H1 (cell line): ENCODE results near the gene CFL2. TPM values are rescaled to one million over a fixed set of nuclear protein-coding genes. Genes with fewer than 3 reads are reported as not detected.

Experiments
- CBX8 ChIP-seq: fragments of 300-800, 300-1000 bp; sonication (generic); IDR thresholded peaks from 2 replicates; pipeline ENCODE4 v1.7.1; 2016; ENCODE audit warnings: low read depth, low read length, borderline replicate concordance
- CHD1 ChIP-seq: IDR thresholded peaks from 2 replicates; pipeline ENCODE4 v1.6.1; 2012; ENCODE audit warnings: low read depth, low read length, improper control_type of control experiment
- POU5F1 ChIP-seq: IDR thresholded peaks from 2 replicates; pipeline ENCODE4 v1.6.1; 2011; ENCODE audit warnings: low read depth, mild to moderate bottlenecking, low read length, moderate library complexity
- RBBP5 ChIP-seq: IDR thresholded peaks from 2 replicates; pipeline ENCODE4 v1.7.1; 2012; ENCODE audit warnings: low read depth, mild to moderate bottlenecking, inconsistent platforms, low read length, moderate library complexity, borderline replicate concordance
- SIRT6 ChIP-seq: IDR thresholded peaks from one replicate; pipeline ENCODE4 v1.7.1; 2012; ENCODE audit warnings: low read length, inconsistent platforms
- SP1 ChIP-seq: IDR thresholded peaks from 2 replicates; pipeline ENCODE4 v1.6.1; 2011; ENCODE audit warnings: low read depth, low read length
- SUZ12 ChIP-seq: fragments of 200-600 bp; sonication (generic); IDR thresholded peaks from 2 replicates; pipeline ENCODE4 v1.6.1; 2012; ENCODE audit warnings: mild to moderate bottlenecking, inconsistent platforms, low read length, moderate library complexity, mixed read lengths
- ZNF274 ChIP-seq: IDR thresholded peaks from 2 replicates; pipeline ENCODE4 v1.7.0; 2012; ENCODE audit warnings: low read length, borderline replicate concordance; ENCODE audit errors: extremely low read depth
- polyA plus RNA-seq, 7 experiments: library from polyadenylated mRNA; depleted of rRNA in 3 of 7; stranded (reverse) in 5 of 7; unstranded in 2 of 7; fragments of >200 nt in 5 of 7; fragments of 200-250 nt in 2 of 7; gene quantifications; 1 replicate in 5 of 7; 2 replicates in 1 of 7; 4 replicates in 1 of 7; pipeline versions ENCODE4 v1.2.1 to v1.2.3, GENCODE V29; 2011 to 2013; ENCODE audit warnings: missing spikeins in 2 of 7, mixed read lengths in 2 of 7
- total RNA-seq: library from RNA; stranded (reverse); fragmentation: NEBNext Ultra II Directional; extraction: Animal tissue kit (Norgen Biotek cat#: 25700); gene quantifications from 2 replicates; pipeline ENCODE4 v1.2.1, GENCODE V29; 2021
- TF ChIP-seq, protein P1 (sequence below), 3 experiments: IDR thresholded peaks; 1 replicate in 2 of 3; 2 replicates in 1 of 3; pipeline versions ENCODE4 v1.5.1 to v1.6.1; 2011; ENCODE audit warnings: low read length in 3 of 3, mild to moderate bottlenecking in 3 of 3, inconsistent platforms in 2 of 3, low read depth in 1 of 3, moderate library complexity in 1 of 3; ENCODE audit not compliant: insufficient read depth in 1 of 3; ENCODE audit errors: control extremely low read depth in 1 of 3
- TF ChIP-seq, protein P2 (sequence below): IDR thresholded peaks from 2 replicates; pipeline ENCODE4 v1.6.1; 2012; ENCODE audit warnings: low read length, inconsistent platforms

The CFL2 gene
- total and polyA plus RNA-seq, 2 of the 8 experiments (the other 6 are each of a cell fraction or from before 2014, with no cell fraction given) = 9.7 to 20.5 TPM

DNA sequence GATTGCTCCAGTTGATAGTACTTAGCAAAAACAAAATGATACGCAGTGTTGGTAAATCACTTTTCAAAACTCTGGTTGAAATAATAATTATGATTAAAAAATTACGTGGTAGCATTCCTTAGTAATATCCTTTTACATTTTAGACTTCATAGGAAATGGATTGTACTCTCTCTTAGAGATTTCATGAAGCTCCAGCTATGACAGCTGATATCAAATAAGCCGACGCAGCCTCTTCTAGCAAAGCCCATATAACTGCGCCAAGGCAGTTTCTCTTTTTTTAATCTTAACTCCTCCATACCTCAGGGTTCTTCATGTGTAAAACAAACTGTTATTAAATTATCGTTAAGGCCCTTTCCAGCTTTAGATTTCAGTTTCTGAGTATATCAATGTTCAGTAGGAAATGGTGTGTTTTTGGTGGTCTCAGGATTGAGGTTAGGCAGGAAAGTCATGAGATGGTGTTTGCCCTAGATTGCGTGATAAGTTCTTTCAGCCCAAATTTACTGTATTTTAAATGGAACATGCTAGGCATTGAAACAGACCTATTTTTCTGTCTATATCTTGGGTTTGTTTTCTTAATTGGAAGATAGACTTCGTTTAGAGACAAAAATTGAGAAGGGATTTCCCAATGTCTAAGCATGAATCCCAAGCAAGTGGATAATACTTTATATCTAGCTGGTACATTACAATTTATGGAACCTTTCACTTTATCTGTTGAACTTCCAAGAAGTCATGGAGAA is 902 bp upstream of the CFL2 start (continued):
- TF ChIP-seq, protein P1, sequence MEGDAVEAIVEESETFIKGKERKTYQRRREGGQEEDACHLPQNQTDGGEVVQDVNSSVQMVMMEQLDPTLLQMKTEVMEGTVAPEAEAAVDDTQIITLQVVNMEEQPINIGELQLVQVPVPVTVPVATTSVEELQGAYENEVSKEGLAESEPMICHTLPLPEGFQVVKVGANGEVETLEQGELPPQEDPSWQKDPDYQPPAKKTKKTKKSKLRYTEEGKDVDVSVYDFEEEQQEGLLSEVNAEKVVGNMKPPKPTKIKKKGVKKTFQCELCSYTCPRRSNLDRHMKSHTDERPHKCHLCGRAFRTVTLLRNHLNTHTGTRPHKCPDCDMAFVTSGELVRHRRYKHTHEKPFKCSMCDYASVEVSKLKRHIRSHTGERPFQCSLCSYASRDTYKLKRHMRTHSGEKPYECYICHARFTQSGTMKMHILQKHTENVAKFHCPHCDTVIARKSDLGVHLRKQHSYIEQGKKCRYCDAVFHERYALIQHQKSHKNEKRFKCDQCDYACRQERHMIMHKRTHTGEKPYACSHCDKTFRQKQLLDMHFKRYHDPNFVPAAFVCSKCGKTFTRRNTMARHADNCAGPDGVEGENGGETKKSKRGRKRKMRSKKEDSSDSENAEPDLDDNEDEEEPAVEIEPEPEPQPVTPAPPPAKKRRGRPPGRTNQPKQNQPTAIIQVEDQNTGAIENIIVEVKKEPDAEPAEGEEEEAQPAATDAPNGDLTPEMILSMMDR (IDR thresholded peaks at IDR 0.05; ENCODE audit: control extremely low read depth in 1 of 3, insufficient read depth in 1 of 3, low read depth in 1 of 3, low read length in 3 of 3) = no peak
- TF ChIP-seq CBX8 (no peak), RBBP5 (no peak), SP1 (no peak), ZNF274 (no peak), CHD1 (no peak), SUZ12 (no peak), SIRT6 (no peak), POU5F1 (no peak)
- TF ChIP-seq, protein P2, sequence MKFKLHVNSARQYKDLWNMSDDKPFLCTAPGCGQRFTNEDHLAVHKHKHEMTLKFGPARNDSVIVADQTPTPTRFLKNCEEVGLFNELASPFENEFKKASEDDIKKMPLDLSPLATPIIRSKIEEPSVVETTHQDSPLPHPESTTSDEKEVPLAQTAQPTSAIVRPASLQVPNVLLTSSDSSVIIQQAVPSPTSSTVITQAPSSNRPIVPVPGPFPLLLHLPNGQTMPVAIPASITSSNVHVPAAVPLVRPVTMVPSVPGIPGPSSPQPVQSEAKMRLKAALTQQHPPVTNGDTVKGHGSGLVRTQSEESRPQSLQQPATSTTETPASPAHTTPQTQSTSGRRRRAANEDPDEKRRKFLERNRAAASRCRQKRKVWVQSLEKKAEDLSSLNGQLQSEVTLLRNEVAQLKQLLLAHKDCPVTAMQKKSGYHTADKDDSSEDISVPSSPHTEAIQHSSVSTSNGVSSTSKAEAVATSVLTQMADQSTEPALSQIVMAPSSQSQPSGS = no peak
- TF ChIP-seq, all 59 proteins: peak for 0
